Mesenchymal stem cell (in vitro differentiated cells and primary cell): ENCODE results near the gene GPM6B.

ENCODE experiments used
- DNase-seq: peaks from one replicate; pipeline ENCODE4 v3.0.0-alpha.2; 2013
- H2AFZ ChIP-seq: one replicate; pipeline ENCODE4 v1.6.1; 2013; ENCODE audit warnings: low read depth, mild to moderate bottlenecking, control low read depth, inconsistent platforms, low read length, moderate library complexity
- H2AK5ac ChIP-seq: 2 replicates; pipeline ENCODE4 v1.6.1; 2013; ENCODE audit warnings: low read length, moderate library complexity, mild to moderate bottlenecking, inconsistent platforms; ENCODE audit not compliant: severe bottlenecking
- H2BK120ac ChIP-seq: one replicate; pipeline ENCODE4 v1.6.1; 2013; ENCODE audit warnings: low read depth, mild to moderate bottlenecking, inconsistent platforms, low read length, moderate library complexity
- H2BK12ac ChIP-seq, 2 experiments: one replicate each; pipeline ENCODE4 v1.6.1; 2013; ENCODE audit warnings: inconsistent platforms in 2 of 2, low read length in 2 of 2, mild to moderate bottlenecking in 2 of 2, moderate library complexity in 2 of 2, control low read depth in 1 of 2
- H2BK15ac ChIP-seq: one replicate; pipeline ENCODE4 v1.6.1; 2013; ENCODE audit warnings: mild to moderate bottlenecking, low read depth, inconsistent platforms; ENCODE audit not compliant: poor library complexity, severe bottlenecking
- H2BK5ac ChIP-seq: 2 replicates; pipeline ENCODE4 v1.6.1; 2013; ENCODE audit warnings: low read depth, mild to moderate bottlenecking, low read length, control low read depth, inconsistent platforms; ENCODE audit not compliant: poor library complexity, severe bottlenecking
- H3K14ac ChIP-seq, 2 experiments: one replicate each; pipeline ENCODE4 v1.6.1; 2013; ENCODE audit warnings: inconsistent platforms in 2 of 2, low read length in 2 of 2, control low read depth in 1 of 2, mild to moderate bottlenecking in 1 of 2, moderate library complexity in 1 of 2
- H3K18ac ChIP-seq, 2 experiments: one replicate each; pipeline ENCODE4 v1.6.1; 2013; ENCODE audit warnings: inconsistent platforms in 2 of 2, low read length in 2 of 2, control low read depth in 1 of 2, low read depth in 1 of 2, mild to moderate bottlenecking in 1 of 2
- H3K23ac ChIP-seq, 2 experiments: one replicate each; pipeline ENCODE4 v1.6.1; 2013; ENCODE audit warnings: inconsistent platforms in 2 of 2, low read length in 2 of 2, mild to moderate bottlenecking in 2 of 2, moderate library complexity in 2 of 2, control low read depth in 1 of 2
- H3K27ac ChIP-seq: 2 replicates; pipeline ENCODE4 v1.5.1; 2013; ENCODE audit warnings: mild to moderate bottlenecking, moderate library complexity, low read length, control low read depth, inconsistent platforms; ENCODE audit not compliant: poor library complexity, severe bottlenecking
- H3K27me3 ChIP-seq, 2 experiments: 2 replicates each; pipeline versions ENCODE4 v1.6.1 to v1.7.0; 2013; ENCODE audit warnings: low read length in 2 of 2, mild to moderate bottlenecking in 2 of 2, moderate library complexity in 2 of 2, control low read depth in 1 of 2, inconsistent platforms in 1 of 2; ENCODE audit not compliant: control insufficient read depth in 1 of 2, insufficient read depth in 1 of 2
- H3K36me3 ChIP-seq, 2 experiments: 2 replicates each; pipeline versions ENCODE4 v1.6.1 to v1.7.0; 2013; ENCODE audit warnings: low read length in 2 of 2, control low read depth in 1 of 2, inconsistent platforms in 1 of 2, low read depth in 1 of 2, mild to moderate bottlenecking in 1 of 2; ENCODE audit not compliant: insufficient read depth in 2 of 2, control insufficient read depth in 1 of 2
- H3K4ac ChIP-seq, 2 experiments: one replicate each; pipeline ENCODE4 v1.6.1; 2013; ENCODE audit warnings: inconsistent platforms in 2 of 2, low read length in 2 of 2, mild to moderate bottlenecking in 2 of 2, moderate library complexity in 2 of 2, control low read depth in 1 of 2, low read depth in 1 of 2
- H3K4me1 ChIP-seq: 2 replicates; pipeline ENCODE4 v1.6.1; 2013; ENCODE audit warnings: low read depth, low read length, control low read depth; ENCODE audit not compliant: control insufficient read depth, insufficient read depth
- H3K4me2 ChIP-seq: 2 replicates; pipeline ENCODE4 v1.6.1; 2013; ENCODE audit warnings: low read length, mild to moderate bottlenecking, inconsistent platforms; ENCODE audit not compliant: poor library complexity, severe bottlenecking
- H3K4me3 ChIP-seq, 2 experiments: 2 replicates each; pipeline versions ENCODE4 v1.5.1 to v1.7.0; 2013; ENCODE audit warnings: low read length in 2 of 2, mild to moderate bottlenecking in 2 of 2, control low read depth in 1 of 2, low read depth in 1 of 2; ENCODE audit not compliant: insufficient read depth in 1 of 2
- H3K79me1 ChIP-seq: replicated peaks from 2 replicates; pipeline ENCODE4 v1.6.1; 2013; ENCODE audit warnings: mild to moderate bottlenecking, control low read depth, low read length, inconsistent platforms; ENCODE audit not compliant: poor library complexity, severe bottlenecking
- H3K9ac ChIP-seq: 2 replicates; pipeline ENCODE4 v1.7.0; 2013; ENCODE audit warnings: mild to moderate bottlenecking, low read length, moderate library complexity
- H3K9me3 ChIP-seq: 2 replicates; pipeline ENCODE4 v1.7.0; 2013; ENCODE audit warnings: mild to moderate bottlenecking, low read length; ENCODE audit not compliant: control insufficient read depth
- H4K8ac ChIP-seq: one replicate; pipeline ENCODE4 v1.6.1; 2013; ENCODE audit warnings: inconsistent platforms, mild to moderate bottlenecking, low read length, moderate library complexity
- H4K91ac ChIP-seq: one replicate; pipeline ENCODE4 v1.6.1; 2013; ENCODE audit warnings: mild to moderate bottlenecking, low read length, inconsistent platforms
- WGBS: methylation state at CpG from one replicate; pipeline ENCODE4 v1.1.7; 2013; ENCODE audit warnings: mixed read lengths; 5-methylcytosine and 5-hydroxymethylcytosine counted together

The GPM6B gene

GRCh38 chrX:13791559-13791958 lies 25.3 kb downstream of the GPM6B start:
- Histone ChIP-seq H2BK120ac (no peak overlapping the region), H4K8ac (no peak overlapping the region), H3K4me2 (no peak overlapping the region), H4K91ac (no peak overlapping the region), H3K36me3 (no peaks in the 10 kb centered on the region), H2AFZ (no peak overlapping the region), H3K27me3 (peaks cover 0 to 24% of the 10 kb centered on the region in 2 experiments), H3K14ac (no peak overlapping the region), H3K4me3 (no peak overlapping the region), H2BK12ac (no peak overlapping the region), H3K9ac (no peak overlapping the region), H2BK5ac (no peak overlapping the region), H3K23ac (no peak overlapping the region), H3K18ac (no peak overlapping the region), H3K9me3 (no peaks in the 10 kb centered on the region), H3K27ac (no peak overlapping the region), H3K4ac (no peak overlapping the region), H3K4me1 (no peaks in the 10 kb centered on the region), H2BK15ac (no peak overlapping the region), H3K79me1 (no peaks in the 10 kb centered on the region), H2AK5ac (no peak overlapping the region)
- no peak for DNase-seq
- WGBS = 80% methylated on average over 1 of the region's 2 CpGs

- Histone ChIP-seq H4K91ac (no peak overlapping the region), H3K23ac (no peak overlapping the region), H2BK15ac (no peak overlapping the region), H2BK5ac (no peak overlapping the region), H2BK120ac (no peak overlapping the region), H3K18ac (no peak overlapping the region), H2BK12ac (no peak overlapping the region), H3K4ac (no peak overlapping the region), H3K27me3 (peaks cover 0 to 27% of the 10 kb centered on the region in 2 experiments), H3K9ac (no peak overlapping the region), H3K36me3 (no peaks in the 10 kb centered on the region), H3K4me1 (no peaks in the 10 kb centered on the region), H2AFZ (no peak overlapping the region), H3K27ac (no peak overlapping the region), H3K4me2 (no peak overlapping the region), H3K14ac (no peak overlapping the region), H4K8ac (no peak overlapping the region), H2AK5ac (no peak overlapping the region), H3K4me3 (no peak overlapping the region), H3K79me1 (no peaks in the 10 kb centered on the region), H3K9me3 (no peaks in the 10 kb centered on the region)
- DNase-seq = no peak
- 94% methylated on average over 1 of the region's 2 CpGs for WGBS
These were observed 25.7 kb downstream of the GPM6B start for GRCh38 chrX:13791145-13791544.

- Histone ChIP-seq H2BK5ac (no peak overlapping the region), H3K9ac (no peak overlapping the region), H3K4me2 (no peak overlapping the region), H2BK15ac (no peak overlapping the region), H2BK12ac (no peak overlapping the region), H3K27me3 (peaks cover 0 to 34% of the 10 kb centered on the region in 2 experiments), H3K23ac (no peak overlapping the region), H4K8ac (no peak overlapping the region), H3K9me3 (no peaks in the 10 kb centered on the region), H3K4me1 (no peaks in the 10 kb centered on the region), H3K4me3 (no peak overlapping the region), H3K27ac (no peak overlapping the region), H3K79me1 (no peaks in the 10 kb centered on the region), H2AFZ (no peak overlapping the region), H3K18ac (no peak overlapping the region), H3K36me3 (no peaks in the 10 kb centered on the region), H3K4ac (no peak overlapping the region), H4K91ac (no peak overlapping the region), H2AK5ac (no peak overlapping the region), H2BK120ac (no peak overlapping the region), H3K14ac (no peak overlapping the region)
- WGBS = 94% methylated on average over 4 of the region's 6 CpGs
- no peak for DNase-seq
These were observed 26.4 kb downstream of the GPM6B start for GRCh38 chrX:13790206-13791131.

GRCh38 chrX:13786048-13786447 lies 30.8 kb downstream of the GPM6B start:
- DNase-seq = no peak
- H3K79me1 ChIP-seq = no peaks in the 10 kb centered on the region
- no peak overlapping the region for H2BK5ac ChIP-seq
- H3K9me3 ChIP-seq = no peaks in the 10 kb centered on the region
- no peak overlapping the region for H2BK120ac ChIP-seq
- H3K4ac ChIP-seq = no peak overlapping the region
- no peak overlapping the region for H3K23ac ChIP-seq
- no peak overlapping the region for H2AFZ ChIP-seq
- H3K27ac ChIP-seq = no peak overlapping the region
- no peak overlapping the region for H3K4me2 ChIP-seq
- H3K4me3 ChIP-seq = no peak overlapping the region
- H4K8ac ChIP-seq = no peak overlapping the region
- no peak overlapping the region for H3K14ac ChIP-seq
- no peaks in the 10 kb centered on the region for H3K4me1 ChIP-seq
- H2BK15ac ChIP-seq = no peak overlapping the region
- 83% methylated on average over 5 of the region's 8 CpGs for WGBS
- no peak overlapping the region for H3K9ac ChIP-seq
- H3K36me3 ChIP-seq = no peaks in the 10 kb centered on the region
- H3K18ac ChIP-seq = no peak overlapping the region
- H2BK12ac ChIP-seq = no peak overlapping the region
- H3K27me3 ChIP-seq = peaks cover 0 to 39% of the 10 kb centered on the region in 2 experiments
- no peak overlapping the region for H2AK5ac ChIP-seq
- H4K91ac ChIP-seq = no peak overlapping the region
